Measurements from ENCODE around the gene PITPNM1. TPM values are rescaled to one million over a fixed set of nuclear protein-coding genes. Genes with fewer than 3 reads are reported as not detected.

PITPNM1 gene
- total RNA-seq, 1 donor from 2014 or later: 11.5 TPM

- Mint-ChIP-seq H3K27me3 (ENCODE audit: unreplicated experiment) (peaks cover 5% of the 10 kb centered on the region), H3K9me3 (ENCODE audit: unreplicated experiment) (no peaks in the 10 kb centered on the region), H3K4me1 (ENCODE audit: unreplicated experiment) (no peaks in the 10 kb centered on the region), H3K4me3 (ENCODE audit: unreplicated experiment) (no peak overlapping the region), H3K36me3 (ENCODE audit: low read depth, unreplicated experiment) (no peaks in the 10 kb centered on the region), H3K27ac (ENCODE audit: unreplicated experiment) (no peak overlapping the region)
- DNase-seq (ENCODE audit: low spot score): no peak
- no peak for TF ChIP-seq CTCF (IDR thresholded peaks at IDR 0.05; ENCODE audit: unreplicated experiment)
These were observed 39.6 kb upstream of the PITPNM1 start for GRCh38 chr11:67544616-67545242.

- H3K27ac Mint-ChIP-seq (ENCODE audit: unreplicated experiment): no peak overlapping the region
- no peaks in the 10 kb centered on the region for H3K36me3 Mint-ChIP-seq (ENCODE audit: low read depth, unreplicated experiment)
These were observed 38.4 kb upstream of the PITPNM1 start for GRCh38 chr11:67543585-67543984.

GRCh38 chr11:67542971-67543370 lies 37.8 kb upstream of the PITPNM1 start:
- Mint-ChIP-seq H3K27me3 (ENCODE audit: unreplicated experiment) (peaks cover 5% of the 10 kb centered on the region), H3K4me3 (ENCODE audit: unreplicated experiment) (no peak overlapping the region), H3K36me3 (ENCODE audit: low read depth, unreplicated experiment) (no peaks in the 10 kb centered on the region), H3K9me3 (ENCODE audit: unreplicated experiment) (no peaks in the 10 kb centered on the region), H3K4me1 (ENCODE audit: unreplicated experiment) (no peaks in the 10 kb centered on the region), H3K27ac (ENCODE audit: unreplicated experiment) (no peak overlapping the region)
- TF ChIP-seq CTCF (IDR thresholded peaks at IDR 0.05; ENCODE audit: unreplicated experiment): no peak
- no peak for DNase-seq (ENCODE audit: low spot score)

More at GRCh38 chr11:67543585-67543984, 38.4 kb upstream of the PITPNM1 start:
- Mint-ChIP-seq H3K27me3 (ENCODE audit: unreplicated experiment) (peaks cover 5% of the 10 kb centered on the region), H3K4me3 (ENCODE audit: unreplicated experiment) (no peak overlapping the region), H3K9me3 (ENCODE audit: unreplicated experiment) (no peaks in the 10 kb centered on the region), H3K4me1 (ENCODE audit: unreplicated experiment) (no peaks in the 10 kb centered on the region)
- DNase-seq (ENCODE audit: low spot score): no peak
- TF ChIP-seq CTCF (IDR thresholded peaks at IDR 0.05; ENCODE audit: unreplicated experiment): no peak

- H3K4me3 Mint-ChIP-seq (ENCODE audit: unreplicated experiment): no peak overlapping the region
- no peak overlapping the region for H3K27ac Mint-ChIP-seq (ENCODE audit: unreplicated experiment)
- no peak for TF ChIP-seq CTCF (IDR thresholded peaks at IDR 0.05; ENCODE audit: unreplicated experiment)
- H3K4me1 Mint-ChIP-seq (ENCODE audit: unreplicated experiment): no peaks in the 10 kb centered on the region
- H3K27me3 Mint-ChIP-seq (ENCODE audit: unreplicated experiment): peaks cover 5% of the 10 kb centered on the region
- DNase-seq (ENCODE audit: low spot score): no peak
- no peaks in the 10 kb centered on the region for H3K36me3 Mint-ChIP-seq (ENCODE audit: low read depth, unreplicated experiment)
- H3K9me3 Mint-ChIP-seq (ENCODE audit: unreplicated experiment): no peaks in the 10 kb centered on the region
These were observed 37.0 kb upstream of the PITPNM1 start for GRCh38 chr11:67542169-67542568.

GRCh38 chr11:67541198-67541597 lies 36.0 kb upstream of the PITPNM1 start:
- no peak overlapping the region for H3K27ac Mint-ChIP-seq (ENCODE audit: unreplicated experiment)
- no peak for DNase-seq (ENCODE audit: low spot score)
- no peaks in the 10 kb centered on the region for H3K4me1 Mint-ChIP-seq (ENCODE audit: unreplicated experiment)
- no peaks in the 10 kb centered on the region for H3K9me3 Mint-ChIP-seq (ENCODE audit: unreplicated experiment)
- peaks cover 5% of the 10 kb centered on the region for H3K27me3 Mint-ChIP-seq (ENCODE audit: unreplicated experiment)
- no peak for TF ChIP-seq CTCF (IDR thresholded peaks at IDR 0.05; ENCODE audit: unreplicated experiment)
- no peaks in the 10 kb centered on the region for H3K36me3 Mint-ChIP-seq (ENCODE audit: low read depth, unreplicated experiment)
- H3K4me3 Mint-ChIP-seq (ENCODE audit: unreplicated experiment): no peak overlapping the region
